Kidney (tissue), 22 donors: ENCODE measurements around the gene CDK13. TPM values are rescaled to one million over a fixed set of nuclear protein-coding genes. Genes with fewer than 3 reads are reported as not detected.

ENCODE experiments used
- DNase-seq, 5 donors: peaks; one replicate each; pipeline ENCODE4 v3.0.0-alpha.2; 2013 to 2020
- FAIRE-seq: peaks from 2 replicates; lab custom pipeline; 2012; peaks lifted over from hg19 to GRCh38; lab: Jason Lieb, UNC
- H3K27ac ChIP-seq, 2 donors: one replicate each; pipeline ENCODE4 v1.7.0; 2013; ENCODE audit warnings: low read depth in 2 of 2, low read length in 2 of 2, inconsistent platforms in 1 of 2
- H3K27me3 ChIP-seq: one replicate; pipeline ENCODE4 v1.7.1; 2013; ENCODE audit warnings: low read length, inconsistent platforms; ENCODE audit not compliant: control insufficient read depth, insufficient read depth
- H3K36me3 ChIP-seq, 3 donors: one replicate each; pipeline versions ENCODE4 v1.7.0 to v1.7.1; 2013; ENCODE audit warnings: low read length in 3 of 3, control low read depth in 1 of 3, inconsistent platforms in 1 of 3; ENCODE audit not compliant: insufficient read depth in 3 of 3, control insufficient read depth in 2 of 3
- H3K4me1 ChIP-seq, 3 donors: one replicate each; pipeline versions ENCODE4 v1.7.0 to v1.7.1; 2013; ENCODE audit warnings: low read length in 3 of 3, inconsistent platforms in 1 of 3, low read depth in 1 of 3; ENCODE audit not compliant: control insufficient read depth in 2 of 3, insufficient read depth in 2 of 3
- H3K4me3 ChIP-seq, 3 donors: one replicate each; pipeline versions ENCODE4 v1.7.0 to v1.8.1; 2013; ENCODE audit warnings: low read length in 3 of 3, control low read depth in 1 of 3, inconsistent platforms in 1 of 3
- H3K9ac ChIP-seq, 3 donors: one replicate each; pipeline versions ENCODE4 v1.7.0 to v1.7.1; 2013; ENCODE audit warnings: low read length in 3 of 3, control low read depth in 1 of 3, inconsistent platforms in 1 of 3
- H3K9me3 ChIP-seq, 3 donors: one replicate each; pipeline versions ENCODE4 v1.7.0 to v1.7.1; 2013; ENCODE audit warnings: low read length in 3 of 3, control low read depth in 1 of 3, inconsistent platforms in 1 of 3; ENCODE audit not compliant: control insufficient read depth in 2 of 3, insufficient read depth in 1 of 3
- intact Hi-C: fragments of 100-400 bp; cut with DNase I; formaldehyde crosslinking; loops from one replicate; pipeline ENCODE4 v1.11.1; 2022
- long read RNA-seq, 10 donors: library from polyadenylated mRNA in 1 of 10; unstranded in 1 of 10; transcript quantifications; one replicate each; pipeline ENCODE4 v2.0.0 and lab custom pipeline, GENCODE V29; 2021 to 2026
- polyA plus RNA-seq: library from polyadenylated mRNA; stranded (reverse); fragments of 350-450 nt; fragmentation: Illumina TruSeq; extraction: RNeasy Lipid Tissue Mini Kit (QIAGEN cat#74804); gene quantifications from one replicate; pipeline ENCODE4 v1.2.3, GENCODE V29; 2014; ENCODE audit warnings: low read depth, low replicate concordance; ENCODE audit not compliant: insufficient read depth
- total RNA-seq: library from RNA; stranded (reverse); fragmentation: NEBNext Ultra II Directional; extraction: Animal tissue kit (Norgen Biotek cat#: 25700); gene quantifications from one replicate; pipeline ENCODE4 v1.2.1, GENCODE V29; 2021
- TF ChIP-seq, protein P1 (sequence below): IDR thresholded peaks from 3 replicates; pipeline ENCODE4 v1.5.1; 2012; ENCODE audit warnings: mild to moderate bottlenecking, moderate library complexity, borderline replicate concordance; ENCODE audit not compliant: insufficient read depth; ENCODE audit errors: extremely low read depth
- donor health status: control.
- donor health status: control.
- donor health status: control.
- donor health status: control.
- donor health status: control.
- donor health status: DM: yes; HTN: yes; CAD: no.
- donor health status: Normal renal cell carcinoma (clear cell type).

CDK13 gene
- total RNA-seq = 50.9 TPM
- 15.5 TPM for polyA plus RNA-seq
- long read RNA-seq, donor 1, full-length matches to known transcripts = 12 of 12 reads
- long read RNA-seq, donor 1, partial matches to known transcripts = 0 of 12 reads
- long read RNA-seq, donor 1, other reads (novel, unspliced or antisense) = 0 of 12 reads
- long read RNA-seq, donor 2, partial matches to known transcripts = 5 of 9 reads
- long read RNA-seq, donor 2, other reads (novel, unspliced or antisense) = 0 of 9 reads
- long read RNA-seq, donor 3, full-length matches to known transcripts = 7 of 13 reads
- long read RNA-seq, donor 3, partial matches to known transcripts = 6 of 13 reads
- long read RNA-seq, donor 3, other reads (novel, unspliced or antisense) = 0 of 13 reads
- long read RNA-seq, donor 4, full-length matches to known transcripts = 7 of 104 reads
- long read RNA-seq, donor 4, partial matches to known transcripts = 0 of 104 reads
- long read RNA-seq, donor 4, other reads (novel, unspliced or antisense) = 97 of 104 reads
- long read RNA-seq, donor 5, partial matches to known transcripts = 0 of 2 reads
- long read RNA-seq, donor 5, other reads (novel, unspliced or antisense) = 0 of 2 reads
- long read RNA-seq, donor 6, partial matches to known transcripts = 136 of 138 reads
- long read RNA-seq, donor 6, other reads (novel, unspliced or antisense) = 0 of 138 reads
- long read RNA-seq, donor 7, full-length matches to known transcripts = 16 of 32 reads
- long read RNA-seq, donor 7, partial matches to known transcripts = 9 of 32 reads
- long read RNA-seq, donor 7, other reads (novel, unspliced or antisense) = 7 of 32 reads
- long read RNA-seq, donor 8, full-length matches to known transcripts = 11 of 11 reads
- long read RNA-seq, donor 8, partial matches to known transcripts = 0 of 11 reads
- long read RNA-seq, donor 8, other reads (novel, unspliced or antisense) = 0 of 11 reads
- long read RNA-seq, donor 9, full-length matches to known transcripts = 6 of 6 reads
- long read RNA-seq, donor 9, partial matches to known transcripts = 0 of 6 reads
- long read RNA-seq, donor 9, other reads (novel, unspliced or antisense) = 0 of 6 reads
- long read RNA-seq, donor 10, full-length matches to known transcripts = 7 of 7 reads
- long read RNA-seq, donor 10, partial matches to known transcripts = 0 of 7 reads
- long read RNA-seq, donor 10, other reads (novel, unspliced or antisense) = 0 of 7 reads

DNA sequence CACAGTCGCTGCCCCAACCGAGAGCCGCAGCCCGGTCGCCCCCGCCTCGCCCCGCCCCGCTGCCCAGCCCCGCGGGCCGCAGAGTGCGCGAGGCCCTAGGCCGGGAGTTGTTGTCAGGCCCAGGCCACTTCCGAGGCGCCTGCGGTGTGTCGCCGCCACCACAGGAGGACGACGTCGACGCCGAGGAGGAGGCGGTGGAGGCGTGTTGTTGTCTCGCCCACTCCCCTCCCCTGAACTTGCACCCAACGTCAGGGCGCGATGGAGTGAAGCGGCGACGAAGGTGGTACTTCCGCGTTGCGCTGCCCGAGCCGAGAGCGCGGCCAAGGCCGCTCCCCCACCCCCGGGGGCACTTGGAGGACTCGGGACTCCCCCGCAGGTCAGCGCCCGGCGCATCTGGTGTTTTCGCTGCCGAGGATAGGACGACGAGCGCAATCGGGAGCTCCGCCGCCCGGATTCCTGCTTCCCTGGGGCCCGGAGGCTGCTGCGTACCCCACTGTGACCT is at the start of gene CDK13:
TSS of gene CDK13 (plus strand) at position 286 of the 502 bp plus-strand sequence. CDS start 386 bp downstream, outside the sequence.
- TF ChIP-seq, protein P1, sequence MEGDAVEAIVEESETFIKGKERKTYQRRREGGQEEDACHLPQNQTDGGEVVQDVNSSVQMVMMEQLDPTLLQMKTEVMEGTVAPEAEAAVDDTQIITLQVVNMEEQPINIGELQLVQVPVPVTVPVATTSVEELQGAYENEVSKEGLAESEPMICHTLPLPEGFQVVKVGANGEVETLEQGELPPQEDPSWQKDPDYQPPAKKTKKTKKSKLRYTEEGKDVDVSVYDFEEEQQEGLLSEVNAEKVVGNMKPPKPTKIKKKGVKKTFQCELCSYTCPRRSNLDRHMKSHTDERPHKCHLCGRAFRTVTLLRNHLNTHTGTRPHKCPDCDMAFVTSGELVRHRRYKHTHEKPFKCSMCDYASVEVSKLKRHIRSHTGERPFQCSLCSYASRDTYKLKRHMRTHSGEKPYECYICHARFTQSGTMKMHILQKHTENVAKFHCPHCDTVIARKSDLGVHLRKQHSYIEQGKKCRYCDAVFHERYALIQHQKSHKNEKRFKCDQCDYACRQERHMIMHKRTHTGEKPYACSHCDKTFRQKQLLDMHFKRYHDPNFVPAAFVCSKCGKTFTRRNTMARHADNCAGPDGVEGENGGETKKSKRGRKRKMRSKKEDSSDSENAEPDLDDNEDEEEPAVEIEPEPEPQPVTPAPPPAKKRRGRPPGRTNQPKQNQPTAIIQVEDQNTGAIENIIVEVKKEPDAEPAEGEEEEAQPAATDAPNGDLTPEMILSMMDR = no peak
- peaks cover 0 to 15% (median 14%) of the 10 kb centered on the region in 3 donors for H3K4me1 ChIP-seq
- intact Hi-C loops = no loop called here
- no peaks in the 10 kb centered on the region for H3K27me3 ChIP-seq
- peak within 1 kb of the TSS; percentile 92 to 98 for H3K27ac ChIP-seq
- peak; percentile 86 to 96 (median 92) for DNase-seq
- H3K9ac ChIP-seq = peak within 1 kb of the TSS; percentile 96 to 98 (median 98)
- H3K4me3 ChIP-seq = peak within 1 kb of the TSS; percentile 78 to 98 (median 98)
- FAIRE-seq = no peak
- no peaks in the 10 kb centered on the region for H3K36me3 ChIP-seq
- no peaks in the 10 kb centered on the region for H3K9me3 ChIP-seq

DNA sequence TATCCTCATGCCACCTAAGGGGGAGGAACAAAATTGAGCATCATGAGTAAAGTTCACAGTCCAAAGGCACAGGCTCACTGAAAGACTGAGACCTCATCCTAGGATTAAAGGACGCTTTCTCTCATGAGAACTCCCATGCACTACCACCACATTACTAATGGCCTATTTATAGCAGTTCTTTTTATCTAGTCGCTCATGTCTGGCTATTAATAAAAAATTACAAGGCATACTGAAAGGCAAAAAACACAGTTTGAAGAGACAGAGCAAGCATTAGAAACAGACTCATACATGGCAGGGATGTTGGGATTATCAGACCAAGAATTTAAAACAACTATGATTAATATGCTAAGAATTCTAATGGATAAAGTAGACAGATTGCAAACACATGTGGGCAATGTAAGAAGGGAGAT is 46.0 kb upstream of the CDK13 start:
- no peaks in the 10 kb centered on the region for H3K36me3 ChIP-seq
- no peaks in the 10 kb centered on the region for H3K27me3 ChIP-seq
- no peak overlapping the region for H3K4me3 ChIP-seq
- no peak overlapping the region for H3K27ac ChIP-seq
- H3K9me3 ChIP-seq = peaks cover 0 to 9% (median 2%) of the 10 kb centered on the region in 3 donors
- H3K4me1 ChIP-seq = no peaks in the 10 kb centered on the region
- FAIRE-seq (no peak), DNase-seq (no peak)
- TF ChIP-seq, protein P1 = no peak
- H3K9ac ChIP-seq = no peak overlapping the region
- intact Hi-C loops = no loop called here

DNA sequence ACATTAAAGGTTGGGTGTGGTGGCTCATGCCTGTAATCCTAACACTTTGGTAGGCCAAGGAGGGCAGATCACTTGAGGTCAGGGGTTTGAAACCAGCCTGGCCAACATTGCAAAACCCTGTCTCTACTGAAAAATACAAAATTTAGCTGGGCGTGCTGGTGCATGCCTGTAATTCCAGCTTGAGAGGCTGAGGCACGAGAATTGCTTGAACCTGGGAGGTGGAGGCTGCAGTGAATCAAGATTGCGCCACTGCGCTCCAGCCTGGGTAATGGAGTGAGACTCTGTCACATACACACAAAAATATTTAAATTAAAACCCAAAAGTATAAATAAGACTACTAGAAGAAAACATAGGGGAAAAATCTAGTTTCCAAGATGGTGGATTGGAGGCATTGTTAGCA is 41.9 kb upstream of the CDK13 start:
- Histone ChIP-seq H3K4me1 (no peaks in the 10 kb centered on the region), H3K9me3 (peaks cover 0 to 9% (median 4%) of the 10 kb centered on the region in 3 donors), H3K27me3 (no peaks in the 10 kb centered on the region), H3K9ac (no peak overlapping the region), H3K27ac (no peak overlapping the region), H3K4me3 (no peak overlapping the region), H3K36me3 (no peaks in the 10 kb centered on the region)
- DNase-seq (no peak), FAIRE-seq (no peak)
- TF ChIP-seq, protein P1 = no peak
- intact Hi-C loops = no loop called here
